ENCODE results near the gene BAZ2B.
"Not testable (repeated sequence)": the region's sequence is repeated elsewhere in the genome, so short reads cannot be mapped to it uniquely, and the experiment has no call there.

BAZ2B gene

DNA sequence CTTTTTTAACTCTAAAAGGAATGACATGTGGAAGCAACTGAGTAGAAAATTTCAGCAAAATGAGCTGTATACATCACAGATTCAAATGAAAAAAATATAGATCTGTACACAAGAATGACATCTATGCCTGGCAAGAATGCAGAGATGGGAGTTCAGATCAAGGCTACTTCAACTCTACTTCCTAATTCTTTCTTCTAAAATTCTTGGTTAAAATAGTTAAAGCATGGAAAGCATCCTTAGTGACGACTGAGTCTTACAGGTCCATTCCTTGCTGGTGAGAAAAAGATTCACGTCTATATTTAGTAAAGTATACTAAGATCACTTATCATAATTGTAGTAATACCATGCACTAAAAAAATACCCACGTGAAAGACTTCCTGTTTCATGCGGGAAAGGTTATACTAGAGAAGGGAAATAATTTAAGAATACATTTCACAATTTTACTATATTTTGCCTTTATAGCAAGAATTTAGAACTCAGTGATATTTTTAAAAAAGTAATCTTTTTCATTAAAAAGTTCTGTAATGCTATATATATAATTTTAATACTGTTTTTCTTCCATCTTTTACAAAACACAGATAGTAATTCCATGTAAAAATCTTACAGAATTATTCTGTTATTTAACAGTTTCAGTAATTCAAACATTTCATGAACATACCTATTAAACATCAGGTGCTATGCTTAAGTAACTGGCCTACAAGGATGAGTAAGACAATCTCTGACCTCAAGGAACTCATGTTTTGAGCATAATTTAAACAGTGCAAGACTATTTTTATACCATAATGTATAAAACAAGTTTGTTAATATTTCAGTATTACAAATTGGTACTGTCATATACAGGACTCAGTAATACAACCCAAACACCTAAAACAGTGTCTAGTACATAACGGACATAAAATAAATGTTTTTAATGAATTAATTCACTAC lies 159.6 kb downstream of the BAZ2B start:
- no peak for DNase-seq

DNA sequence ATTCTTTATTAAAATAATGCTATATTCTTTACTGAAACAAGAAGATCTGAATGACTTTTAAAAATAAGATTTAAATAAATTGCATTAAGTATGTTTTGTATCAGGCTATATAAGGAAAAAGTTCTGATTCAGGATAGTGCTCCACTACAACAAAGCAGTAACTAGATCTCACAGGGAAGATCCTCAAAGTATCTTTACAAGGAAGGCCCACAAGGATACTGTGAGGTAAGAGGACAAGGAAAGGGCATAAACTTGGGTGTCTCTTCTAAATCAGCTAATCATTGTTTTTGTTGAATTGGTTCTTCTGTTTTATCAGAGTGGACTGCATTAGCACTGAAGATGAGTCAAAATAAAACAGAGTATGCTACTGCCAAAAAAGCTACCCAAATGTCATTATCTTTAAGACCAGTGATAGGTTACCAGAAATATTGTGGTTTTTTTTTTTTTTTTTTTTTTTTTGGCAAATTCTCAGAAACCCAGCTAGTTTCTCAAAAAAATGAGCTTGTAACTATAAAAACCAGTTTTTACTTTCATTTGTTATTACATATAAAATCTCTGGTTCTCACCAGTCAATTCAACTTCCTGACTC lies 160.9 kb downstream of the BAZ2B start:
- no peak for DNase-seq

DNA sequence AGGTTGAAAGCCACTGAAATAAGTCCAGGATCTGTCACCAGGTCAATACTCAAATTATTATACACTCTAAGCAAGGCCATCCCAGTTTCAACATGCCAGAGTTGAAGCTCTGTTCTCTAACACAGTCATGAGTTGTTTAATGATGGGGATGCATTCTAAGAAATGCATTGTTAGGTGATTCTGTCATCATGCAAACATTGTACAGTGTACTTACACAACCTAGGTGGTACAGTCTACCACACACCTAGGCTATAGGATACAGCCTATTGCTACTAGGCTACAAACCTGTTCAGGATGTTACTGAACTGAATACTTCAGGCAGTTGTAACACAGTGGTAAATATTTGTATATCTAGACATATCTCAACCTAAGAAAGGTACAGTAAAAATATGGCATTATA lies 162.2 kb downstream of the BAZ2B start:
- no peak for DNase-seq

DNA sequence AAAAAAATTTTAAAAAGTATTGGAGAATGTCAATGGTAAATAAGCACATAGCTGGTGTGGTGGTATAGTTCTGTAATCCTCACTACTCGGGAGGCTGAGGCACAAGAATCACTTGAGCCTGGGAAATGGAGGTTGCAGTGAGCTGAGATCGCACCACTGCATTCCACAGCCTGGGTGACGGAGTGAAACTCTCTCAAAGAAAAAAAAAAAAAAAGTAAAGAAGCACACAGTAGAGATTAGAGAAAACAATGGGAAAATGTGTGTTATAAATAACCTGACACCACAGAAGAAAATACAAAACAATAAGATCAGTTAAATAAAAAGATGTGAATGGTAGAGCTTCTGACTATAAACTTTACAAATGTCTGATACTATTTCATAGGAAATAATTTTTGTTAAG lies 166.2 kb downstream of the BAZ2B start:
- DNase-seq, result no peak

DNA sequence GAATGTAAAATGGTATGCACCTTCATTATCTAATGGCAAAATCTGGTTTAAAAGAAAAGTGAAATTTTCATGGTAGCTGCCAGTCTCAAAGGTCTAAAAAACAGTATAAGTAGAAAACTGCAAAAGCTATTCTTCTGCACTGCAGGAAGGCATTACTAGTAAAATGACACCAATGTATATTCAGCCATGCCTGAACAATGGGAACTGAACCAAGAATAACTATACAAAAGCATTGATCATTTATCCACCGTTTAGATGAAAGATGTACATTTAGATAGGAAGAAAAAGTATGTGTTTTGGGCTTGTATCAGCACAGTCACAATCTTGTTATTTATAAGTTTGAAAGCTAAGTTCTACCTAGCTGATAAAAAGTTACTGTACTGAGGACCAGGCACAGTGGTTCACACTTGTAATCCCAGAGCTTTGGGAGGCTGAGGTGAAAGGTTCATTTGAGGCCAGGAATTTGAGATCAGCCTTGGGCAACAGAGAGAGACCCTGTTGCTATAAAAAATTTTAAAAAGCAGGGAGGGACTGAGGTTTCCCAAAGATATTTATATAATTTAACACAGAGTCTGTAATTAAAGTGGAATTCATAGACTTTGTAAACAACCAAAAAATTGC lies 166.7 kb downstream of the BAZ2B start:
- no peak for DNase-seq

DNA sequence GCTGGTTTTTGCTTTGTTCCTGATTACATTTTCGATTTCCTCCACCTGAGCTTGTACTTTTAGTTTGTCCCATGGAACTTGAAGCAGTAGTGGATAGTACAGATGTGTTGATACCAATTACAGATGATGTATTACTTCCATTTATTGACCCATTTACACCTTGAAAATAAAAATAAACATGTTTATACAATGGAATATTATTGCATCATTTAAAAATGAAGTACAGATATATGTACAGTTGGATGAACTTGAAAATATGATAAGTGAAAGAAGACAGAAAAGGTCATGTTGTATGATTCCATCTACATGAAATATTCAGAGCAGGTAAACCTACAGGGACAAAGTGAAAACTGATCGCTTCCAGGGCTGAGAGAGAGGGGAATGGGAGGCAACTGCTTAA lies 169.5 kb downstream of the BAZ2B start:
- no peak for DNase-seq

DNA sequence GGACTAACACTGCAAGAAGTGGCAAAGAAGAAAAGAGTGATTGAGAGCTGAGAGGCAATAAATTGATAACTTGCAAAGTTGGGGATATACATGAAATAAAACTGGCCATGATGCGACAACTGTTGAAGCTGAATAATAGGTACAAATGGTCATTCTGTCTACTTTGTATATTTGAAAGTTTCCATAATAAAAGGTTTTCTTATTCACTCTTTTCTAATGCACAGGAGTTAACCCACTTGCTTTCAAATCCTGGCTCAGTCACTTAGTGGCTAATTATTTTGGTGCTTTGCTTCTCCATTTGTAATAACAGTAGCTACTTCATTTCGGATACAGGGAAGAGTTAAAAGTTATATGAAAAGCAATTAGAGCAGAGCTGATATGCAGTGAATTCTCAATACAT lies 170.1 kb downstream of the BAZ2B start:
- no peak for DNase-seq

DNA sequence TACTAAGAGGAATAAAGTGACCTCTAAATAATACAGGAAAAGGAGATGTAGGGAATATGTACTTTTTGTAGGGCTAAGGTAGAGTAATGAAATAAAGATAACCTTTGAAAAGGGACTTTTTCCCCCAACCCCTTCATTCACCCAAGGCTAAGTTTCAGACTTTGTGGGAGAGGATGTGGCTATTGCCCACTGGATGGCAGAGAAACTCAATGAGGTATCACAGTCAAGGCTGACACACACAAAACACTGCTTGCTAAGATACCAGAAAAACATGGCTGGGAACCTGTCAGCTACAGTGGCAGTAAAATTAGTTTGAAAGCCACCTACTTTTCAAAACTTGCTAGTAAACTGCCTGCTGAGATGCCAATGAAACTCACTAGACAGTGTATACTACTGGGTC lies 171.0 kb downstream of the BAZ2B start:
- no peak for DNase-seq

DNA sequence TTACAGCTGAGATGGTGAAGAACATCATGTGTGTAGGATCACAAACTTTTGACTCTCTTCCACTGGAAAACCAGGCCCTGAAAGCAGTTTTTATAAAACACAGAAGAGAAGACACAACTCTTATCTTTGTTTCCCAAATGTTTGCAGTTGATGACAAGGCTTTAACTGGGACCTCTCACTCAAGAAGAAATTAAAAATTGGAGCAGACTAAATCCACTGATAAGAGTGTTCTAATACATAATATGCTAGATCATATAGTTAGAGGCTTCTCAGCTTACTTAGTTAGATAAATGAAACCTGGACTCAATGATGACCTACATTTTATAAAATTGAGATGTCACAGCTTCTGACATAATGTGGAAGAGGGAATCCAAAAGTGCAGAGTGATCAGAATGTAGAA lies 171.6 kb downstream of the BAZ2B start:
- no peak for DNase-seq

DNA sequence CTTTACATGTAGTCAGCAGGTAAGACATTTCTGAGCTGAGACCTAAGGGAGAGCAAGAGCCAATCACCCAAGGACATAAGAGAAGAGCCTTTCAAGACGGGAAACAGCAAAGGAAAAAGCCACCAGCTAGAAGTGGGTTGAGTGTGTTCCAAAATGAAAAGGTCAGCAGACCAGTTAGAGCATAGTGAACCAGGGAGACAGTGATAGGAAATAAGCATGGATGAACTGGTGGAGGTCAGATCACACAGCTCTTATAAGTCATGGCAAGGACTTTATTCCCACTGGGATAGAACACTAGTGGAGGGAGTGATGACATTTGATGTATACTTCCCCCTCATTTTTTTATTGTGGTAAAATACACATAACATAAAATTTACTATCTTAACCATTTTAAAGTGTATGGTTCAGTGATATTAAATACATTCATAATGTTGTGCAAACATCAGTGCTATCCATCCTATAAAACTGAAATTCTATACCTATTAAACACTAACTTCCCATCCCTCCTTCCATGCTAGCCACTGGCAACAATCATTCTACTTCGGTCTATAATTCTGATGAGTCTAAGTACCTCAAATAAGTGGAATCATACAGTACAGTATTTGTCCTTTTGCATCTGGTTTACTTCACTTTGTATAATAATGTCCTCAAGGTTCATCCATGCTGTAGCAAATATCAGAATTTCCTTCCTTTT lies 174.0 kb downstream of the BAZ2B start:
- no peak for DNase-seq

DNA sequence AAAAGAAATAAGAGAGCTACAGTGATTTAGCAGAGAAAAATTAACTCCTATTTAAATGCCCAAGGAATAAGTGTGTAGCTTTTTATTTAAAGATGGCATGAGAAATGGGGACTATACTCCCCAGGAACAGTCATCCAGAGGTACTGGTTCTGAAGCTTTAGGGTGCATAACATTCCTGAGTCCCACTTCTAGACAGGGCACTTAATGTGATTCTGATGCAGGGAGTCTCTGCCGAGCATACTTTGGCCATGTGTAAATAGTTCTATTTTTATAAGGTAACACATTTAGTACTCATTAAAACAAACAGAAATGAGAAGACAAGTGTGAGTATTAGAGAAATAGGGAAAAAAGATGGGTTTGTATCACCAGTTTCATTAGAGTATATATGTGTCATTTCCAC lies 175.2 kb downstream of the BAZ2B start:
- no peak for DNase-seq

DNA sequence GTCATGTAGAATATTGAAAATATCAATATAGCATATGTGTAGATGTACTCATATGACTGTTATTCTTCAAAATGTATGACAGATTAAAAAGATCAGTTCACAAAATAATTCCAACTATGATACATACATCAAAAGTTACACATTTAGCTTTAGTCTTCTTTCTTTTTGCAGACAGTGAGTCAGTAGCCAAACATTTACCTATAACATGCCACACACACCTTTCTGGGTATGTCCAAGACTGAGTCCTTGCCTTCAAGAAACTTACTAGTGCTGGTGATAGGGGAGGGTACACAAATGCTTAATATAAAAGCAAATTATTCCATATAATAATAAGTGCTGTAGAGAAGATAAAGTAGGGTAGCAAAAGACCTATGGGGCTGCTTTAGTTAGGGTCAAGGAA lies 176.9 kb downstream of the BAZ2B start:
- DNase-seq, result no peak

DNA sequence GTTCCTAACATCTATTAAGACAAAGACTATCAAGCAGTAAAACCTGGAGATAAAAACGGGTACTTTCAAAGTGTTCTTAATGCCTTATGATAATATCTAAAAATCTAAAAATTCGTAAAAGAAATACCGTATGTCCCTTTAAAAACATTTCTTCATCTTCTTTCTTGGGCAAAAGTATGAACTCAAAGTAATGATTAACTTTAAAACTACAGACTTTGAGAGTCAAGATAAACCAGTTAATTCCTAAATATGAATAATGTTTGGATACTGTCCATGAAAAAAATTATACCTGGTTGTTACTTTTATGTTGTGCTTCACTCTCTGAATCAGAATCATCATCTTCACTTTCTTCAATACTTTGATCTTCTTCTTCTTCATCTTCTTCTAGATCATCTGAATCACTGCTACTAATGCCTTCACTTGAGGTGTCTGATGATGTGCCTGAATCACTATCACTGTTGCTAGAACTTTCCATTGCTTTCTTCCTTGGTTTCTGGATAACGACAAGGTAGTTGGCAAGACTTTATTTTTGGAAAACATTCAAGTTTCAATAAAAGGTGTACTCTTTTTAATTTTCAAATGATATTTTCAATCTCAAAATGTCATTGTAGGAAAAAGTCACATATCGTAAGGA lies 177.5 kb downstream of the BAZ2B start:
- DNase-seq, result no peak

DNA sequence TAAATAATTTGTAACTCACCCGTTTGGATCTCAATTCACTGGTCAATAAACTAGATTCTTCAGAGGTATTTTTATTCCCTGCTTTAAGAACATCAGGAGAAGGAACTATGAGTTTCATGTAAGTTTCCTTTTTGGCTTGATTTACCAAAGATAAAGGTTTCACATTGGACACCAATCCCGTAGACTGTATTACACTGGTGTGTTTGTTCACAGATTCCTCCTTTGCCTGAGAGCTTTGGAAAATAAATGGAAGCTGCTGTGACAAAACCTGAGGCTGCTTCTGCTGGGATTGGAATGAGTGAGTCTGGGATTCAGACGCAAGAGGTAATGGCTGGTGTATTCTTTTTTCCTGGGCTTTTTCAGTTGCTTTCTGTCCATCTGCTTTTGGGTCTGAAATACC lies 178.1 kb downstream of the BAZ2B start:
- no peak for DNase-seq

DNA sequence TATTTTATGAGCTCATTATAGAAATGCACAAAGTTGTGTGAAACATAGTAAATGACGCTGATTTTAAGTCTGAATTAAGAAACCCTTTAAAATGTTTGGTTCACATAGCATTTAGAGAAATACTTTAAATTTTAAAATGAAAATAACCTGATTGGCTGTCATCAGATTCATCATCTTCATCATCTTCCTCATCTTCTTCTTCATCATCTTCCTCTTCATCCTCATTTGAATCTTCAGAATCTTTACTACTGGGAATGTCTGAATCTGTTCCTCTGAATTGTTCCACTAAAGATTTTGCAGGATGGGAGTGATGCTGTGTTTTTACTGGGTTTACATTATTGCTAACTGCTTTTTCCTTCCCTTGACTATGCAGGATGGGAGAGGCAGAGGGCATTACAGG lies 183.7 kb downstream of the BAZ2B start:
- DNase-seq, result no peak

DNA sequence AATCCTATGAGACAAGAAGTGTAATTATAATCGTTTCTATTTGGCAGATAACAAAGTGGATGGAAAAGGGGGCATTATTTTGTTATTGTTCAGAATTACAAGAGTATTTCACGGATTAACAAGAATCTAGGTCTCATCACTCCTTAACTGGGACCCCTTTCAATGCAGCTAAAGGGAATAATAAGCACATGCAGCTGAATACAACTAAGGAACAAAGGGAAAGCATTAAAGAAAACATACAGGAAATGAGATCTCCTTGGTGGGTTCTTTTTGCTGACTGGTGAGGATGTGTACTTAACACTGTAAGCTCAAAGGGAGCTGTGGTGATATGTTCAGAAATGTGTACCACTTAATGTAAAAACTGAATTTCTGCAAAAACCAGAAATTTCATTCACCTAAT lies 189.3 kb downstream of the BAZ2B start:
- DNase-seq, result no peak

DNA sequence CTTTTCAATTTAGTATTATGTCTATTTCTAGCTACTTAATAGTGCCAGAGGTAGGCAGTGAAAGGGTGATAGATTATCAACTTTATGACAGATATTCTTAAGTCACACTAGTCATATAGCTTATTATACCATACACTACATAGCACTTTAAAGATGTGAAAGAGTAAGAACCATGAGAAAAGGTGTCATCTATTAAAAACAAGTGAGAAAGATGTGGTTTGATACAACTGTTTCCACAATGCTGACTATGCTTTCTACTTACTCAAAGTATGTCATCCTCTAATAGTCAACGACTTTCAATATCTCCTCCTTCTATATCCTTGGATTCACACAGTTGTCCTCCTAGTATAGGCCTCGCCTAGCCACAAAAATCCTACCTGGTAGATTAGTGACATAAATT lies 196.9 kb downstream of the BAZ2B start:
- no peak for DNase-seq

DNA sequence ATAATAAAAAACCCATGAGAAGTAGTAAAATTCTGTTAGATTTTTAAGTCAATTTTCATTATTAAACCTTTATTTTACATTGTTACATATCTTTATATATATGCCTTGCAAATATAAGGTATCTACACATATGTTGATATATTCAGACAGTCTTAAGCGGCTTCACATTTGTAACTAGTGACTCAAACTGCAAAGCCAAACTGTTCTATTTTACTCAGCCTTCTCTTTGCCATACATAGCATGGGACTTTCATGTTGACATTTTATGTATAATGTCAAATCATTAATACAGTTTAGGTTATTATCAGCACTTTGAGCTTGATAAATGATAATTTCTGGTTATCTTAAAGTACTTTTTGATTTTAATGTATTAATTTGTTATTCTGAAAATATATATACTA lies 204.9 kb downstream of the BAZ2B start:
- DNase-seq, result no peak

DNA sequence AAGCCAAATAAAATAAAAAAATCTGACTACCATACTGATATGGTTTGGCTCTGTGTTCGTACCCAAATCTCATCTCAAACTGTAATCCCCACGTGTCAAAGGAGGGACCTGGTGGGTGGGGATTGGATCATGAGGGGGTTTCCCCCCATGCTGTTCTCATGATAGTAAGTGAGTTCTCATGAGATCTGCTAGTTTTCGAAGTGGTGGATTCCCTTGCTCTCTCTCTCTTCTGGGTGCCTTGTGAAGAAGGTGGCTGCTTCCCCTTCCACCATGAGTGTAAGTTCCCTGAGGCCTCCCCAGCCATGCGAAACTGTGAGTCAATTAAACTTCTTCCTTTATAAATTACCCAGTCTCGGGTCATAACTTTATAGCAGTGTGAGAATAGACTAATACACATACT lies 206.1 kb downstream of the BAZ2B start:
- no peak for DNase-seq

DNA sequence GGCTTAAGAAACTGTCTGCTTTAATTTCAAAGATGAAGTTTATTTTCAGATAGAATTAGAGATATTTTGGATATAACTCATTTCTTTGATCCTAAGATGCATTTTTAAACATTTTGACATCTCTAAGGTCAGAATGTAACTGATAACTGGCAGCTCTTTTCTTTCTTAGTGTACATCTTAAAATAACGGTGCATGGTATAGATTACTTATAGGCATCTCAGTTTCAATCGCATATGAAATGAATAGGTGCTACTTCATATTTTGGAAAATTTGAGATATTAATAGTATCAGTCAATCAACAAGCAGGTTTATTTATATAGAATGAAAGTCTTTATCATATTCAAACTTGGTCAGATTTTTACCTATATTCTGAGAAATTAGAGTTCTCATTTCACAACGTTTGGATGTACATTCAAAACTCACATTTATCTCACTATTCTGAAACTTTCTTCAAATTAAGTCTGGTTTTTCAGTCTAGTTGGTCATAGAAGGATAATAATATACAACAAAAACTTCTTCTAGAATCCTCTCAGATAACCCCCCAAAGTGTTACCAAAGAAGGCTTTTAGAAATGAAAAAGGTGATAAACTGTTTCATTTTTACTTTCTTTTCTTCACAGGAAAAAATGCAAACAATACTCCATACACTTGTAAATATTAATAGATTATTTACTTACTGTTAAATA lies 207.1 kb downstream of the BAZ2B start:
- DNase-seq, result no peak

DNA sequence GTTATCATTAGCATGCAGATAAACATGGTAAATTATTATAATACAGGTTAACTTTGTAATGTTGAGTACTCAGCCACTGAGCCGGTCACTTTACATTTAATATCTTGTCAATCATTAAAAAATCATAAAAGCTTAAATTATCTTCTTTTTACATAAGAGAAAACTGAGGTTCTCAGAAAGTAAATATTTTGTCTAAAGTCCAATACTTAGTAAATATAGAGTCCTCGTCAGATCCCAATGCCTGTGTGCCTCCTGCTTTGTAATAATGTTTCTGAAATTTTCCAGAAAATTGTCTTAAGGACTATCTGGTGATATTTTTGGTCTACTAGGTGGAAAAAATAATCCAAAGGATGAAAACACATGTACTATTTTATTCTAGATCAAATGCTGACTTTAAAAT lies 213.6 kb downstream of the BAZ2B start:
- no peak for DNase-seq

DNA sequence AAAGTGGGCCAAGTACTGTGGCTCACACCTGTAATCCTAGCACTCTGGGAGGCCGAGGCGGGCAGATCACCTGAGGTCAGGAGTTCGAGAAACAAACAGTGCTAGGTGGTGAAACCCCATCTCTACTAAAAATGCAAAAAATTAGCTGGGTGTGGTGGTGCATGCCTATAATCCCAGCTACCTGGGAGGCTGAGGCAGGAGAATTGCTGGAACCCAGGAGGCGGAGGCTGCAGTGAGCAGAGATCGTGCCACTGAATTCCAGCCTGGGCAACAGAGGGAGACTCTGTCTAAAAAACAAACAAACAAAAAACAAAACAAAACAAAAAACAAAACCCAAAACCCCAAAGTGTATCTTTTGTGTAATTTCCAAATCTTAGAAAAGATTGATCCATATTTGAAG lies 214.2 kb downstream of the BAZ2B start:
- DNase-seq, result not testable (repeated sequence)

Data from CD4-positive, alpha-beta T cell treated with Interleukin-17A for 4 hours (primary cell).